Measurements from ENCODE around the gene PPIL1. TPM values are rescaled to one million over a fixed set of nuclear protein-coding genes. Genes with fewer than 3 reads are reported as not detected.
A peak's percentile ranks its signal among the peaks of the same experiment; 100 is the strongest.

Gene PPIL1
- total and polyA plus RNA-seq, 2 experiments from 2014 or later, result 37.0 to 133 TPM

DNA sequence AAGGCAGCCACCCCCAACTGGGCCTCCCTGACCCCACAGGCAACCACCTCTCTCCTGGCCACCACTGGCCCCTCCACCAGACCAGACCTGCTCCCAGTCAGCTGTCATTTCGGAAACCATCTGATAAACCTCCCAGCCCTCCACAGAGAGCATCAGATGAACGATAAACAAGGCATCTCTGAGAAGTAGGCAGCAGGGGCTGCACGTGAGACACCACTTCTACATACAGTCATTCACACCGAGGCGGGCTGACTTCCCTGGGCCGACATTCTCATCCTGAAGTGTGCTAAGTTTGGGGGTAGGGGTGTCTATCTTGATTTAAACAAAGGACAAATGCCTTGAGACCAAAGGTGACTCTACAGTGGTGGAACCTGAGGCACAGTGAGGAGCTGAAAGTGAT is 49.2 kb downstream of the PPIL1 start:
- H3K9me3 ChIP-seq (ENCODE audit: low read depth), result no peaks in the 10 kb centered on the region
- H3K27me3 ChIP-seq, result no peaks in the 10 kb centered on the region
- no peak overlapping the region for H3K27ac ChIP-seq
- no peak overlapping the region for H3K4me3 ChIP-seq
- H3K36me3 ChIP-seq, result no peaks in the 10 kb centered on the region
- no peak for DNase-seq (ENCODE audit: low read depth in 1 of 2, low spot score in 1 of 2)
- TF ChIP-seq, protein P1, sequence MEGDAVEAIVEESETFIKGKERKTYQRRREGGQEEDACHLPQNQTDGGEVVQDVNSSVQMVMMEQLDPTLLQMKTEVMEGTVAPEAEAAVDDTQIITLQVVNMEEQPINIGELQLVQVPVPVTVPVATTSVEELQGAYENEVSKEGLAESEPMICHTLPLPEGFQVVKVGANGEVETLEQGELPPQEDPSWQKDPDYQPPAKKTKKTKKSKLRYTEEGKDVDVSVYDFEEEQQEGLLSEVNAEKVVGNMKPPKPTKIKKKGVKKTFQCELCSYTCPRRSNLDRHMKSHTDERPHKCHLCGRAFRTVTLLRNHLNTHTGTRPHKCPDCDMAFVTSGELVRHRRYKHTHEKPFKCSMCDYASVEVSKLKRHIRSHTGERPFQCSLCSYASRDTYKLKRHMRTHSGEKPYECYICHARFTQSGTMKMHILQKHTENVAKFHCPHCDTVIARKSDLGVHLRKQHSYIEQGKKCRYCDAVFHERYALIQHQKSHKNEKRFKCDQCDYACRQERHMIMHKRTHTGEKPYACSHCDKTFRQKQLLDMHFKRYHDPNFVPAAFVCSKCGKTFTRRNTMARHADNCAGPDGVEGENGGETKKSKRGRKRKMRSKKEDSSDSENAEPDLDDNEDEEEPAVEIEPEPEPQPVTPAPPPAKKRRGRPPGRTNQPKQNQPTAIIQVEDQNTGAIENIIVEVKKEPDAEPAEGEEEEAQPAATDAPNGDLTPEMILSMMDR (IDR thresholded peaks at IDR 0.05; ENCODE audit: low read depth, low read length), result no peak
- no peaks in the 10 kb centered on the region for H3K4me1 ChIP-seq (ENCODE audit: low read depth)

DNA sequence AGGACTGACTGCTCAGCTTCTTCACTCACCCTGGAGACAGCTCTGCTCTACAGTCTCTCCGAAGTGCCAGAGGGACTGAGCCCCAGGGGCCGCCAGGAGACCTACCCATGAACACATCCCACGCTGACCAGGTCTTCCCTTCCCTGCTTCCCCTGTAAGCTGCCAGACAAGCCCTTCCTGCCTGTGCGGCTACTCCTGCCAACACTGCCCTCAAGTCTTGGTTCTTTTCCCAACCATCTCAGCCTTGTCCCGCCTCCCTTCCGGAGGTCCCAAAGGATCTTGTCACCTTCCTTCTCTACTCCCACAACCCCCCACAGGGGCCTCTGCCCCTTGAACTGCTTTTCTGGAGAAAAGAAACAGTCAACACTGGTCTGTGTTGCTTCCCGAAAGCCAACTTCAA is 50.4 kb downstream of the PPIL1 start:
- TF ChIP-seq, protein P1 (IDR thresholded peaks at IDR 0.05; ENCODE audit: low read depth, low read length), result no peak
- no peaks in the 10 kb centered on the region for H3K27me3 ChIP-seq
- H3K4me1 ChIP-seq (ENCODE audit: low read depth), result no peaks in the 10 kb centered on the region
- H3K9me3 ChIP-seq (ENCODE audit: low read depth), result no peaks in the 10 kb centered on the region
- no peak overlapping the region for H3K27ac ChIP-seq
- peak in 1 of 2 donors; percentile 46 for DNase-seq (ENCODE audit: low read depth in 1 of 2, low spot score in 1 of 2)
- H3K4me3 ChIP-seq, result no peak overlapping the region
- H3K36me3 ChIP-seq, result no peaks in the 10 kb centered on the region

DNA sequence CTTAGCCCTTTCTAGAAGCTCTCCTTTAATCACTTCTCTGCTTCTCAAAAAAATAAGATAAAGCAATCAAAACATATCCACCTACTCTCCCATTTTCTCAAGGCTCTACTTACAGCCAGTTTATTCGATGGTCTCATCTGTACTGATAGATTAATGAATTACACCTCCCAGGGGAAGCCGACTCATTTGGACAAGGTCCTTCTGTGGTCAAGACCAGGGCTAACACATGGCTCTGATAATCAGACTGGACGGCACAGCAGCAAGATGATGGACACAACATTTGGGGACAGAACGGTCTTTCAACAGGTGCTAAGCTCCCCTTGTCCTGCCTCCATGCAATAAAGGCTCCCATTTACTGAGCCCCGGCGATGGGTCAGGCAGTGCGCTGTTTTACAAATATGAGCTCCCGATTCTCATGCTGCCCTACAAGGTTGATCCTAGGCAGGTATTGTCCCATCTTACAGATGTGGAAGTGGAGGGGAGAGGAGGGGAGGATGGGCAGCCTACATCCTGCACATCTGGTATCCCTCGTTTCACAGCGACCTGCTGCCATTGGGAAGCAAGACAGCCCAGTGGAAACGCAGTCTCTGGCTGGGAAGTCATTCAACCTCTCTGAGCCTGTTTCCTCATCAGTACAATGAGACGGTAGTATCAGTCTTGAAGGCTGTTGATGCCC is 51.0 kb downstream of the PPIL1 start:
- H3K4me3 ChIP-seq, result no peak overlapping the region
- no peaks in the 10 kb centered on the region for H3K9me3 ChIP-seq (ENCODE audit: low read depth)
- no peaks in the 10 kb centered on the region for H3K4me1 ChIP-seq (ENCODE audit: low read depth)
- TF ChIP-seq, protein P1 (IDR thresholded peaks at IDR 0.05; ENCODE audit: low read depth, low read length), result no peak
- H3K36me3 ChIP-seq, result no peaks in the 10 kb centered on the region
- DNase-seq (ENCODE audit: low read depth in 1 of 2, low spot score in 1 of 2), result no peak
- H3K27ac ChIP-seq, result no peak overlapping the region
- no peaks in the 10 kb centered on the region for H3K27me3 ChIP-seq

DNA sequence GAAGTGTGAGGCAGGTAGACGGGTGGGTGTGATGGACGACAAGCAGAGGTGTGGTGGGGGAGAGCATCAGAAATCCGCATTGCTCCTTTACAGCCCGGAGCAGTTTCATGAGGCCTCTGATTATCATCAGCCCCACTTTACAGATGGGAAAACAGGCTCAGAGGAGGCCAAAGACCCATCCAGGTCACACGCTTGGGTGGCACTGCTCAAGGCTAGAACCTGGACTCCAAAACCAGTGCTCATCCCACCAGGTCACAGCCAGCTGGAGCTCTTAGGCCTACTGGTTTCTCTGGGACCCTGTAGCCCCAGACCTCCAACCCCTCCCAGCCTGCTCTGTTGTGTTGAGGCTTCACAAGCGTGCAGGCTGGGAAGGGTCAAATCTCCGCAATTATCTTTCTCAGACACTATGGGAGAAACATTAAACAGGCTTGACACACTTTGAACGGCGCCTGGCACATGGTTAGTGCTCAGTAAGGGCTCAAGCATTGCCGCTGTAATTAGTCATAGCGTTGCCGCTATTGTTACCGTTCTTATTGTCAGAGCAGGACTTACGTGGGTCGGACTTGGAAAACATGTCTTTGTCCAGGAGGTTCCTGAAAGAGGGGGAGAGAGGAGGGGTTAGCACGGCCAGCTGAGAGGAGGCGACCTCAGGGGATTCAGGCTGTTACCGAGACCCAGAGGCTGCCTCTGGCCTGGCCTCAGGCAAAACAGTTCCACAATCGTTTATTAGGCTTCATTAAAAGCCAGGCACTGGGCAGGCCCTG is 51.9 kb downstream of the PPIL1 start:
- peak in 1 of 2 donors; percentile 42 for DNase-seq (ENCODE audit: low read depth in 1 of 2, low spot score in 1 of 2)

DNA sequence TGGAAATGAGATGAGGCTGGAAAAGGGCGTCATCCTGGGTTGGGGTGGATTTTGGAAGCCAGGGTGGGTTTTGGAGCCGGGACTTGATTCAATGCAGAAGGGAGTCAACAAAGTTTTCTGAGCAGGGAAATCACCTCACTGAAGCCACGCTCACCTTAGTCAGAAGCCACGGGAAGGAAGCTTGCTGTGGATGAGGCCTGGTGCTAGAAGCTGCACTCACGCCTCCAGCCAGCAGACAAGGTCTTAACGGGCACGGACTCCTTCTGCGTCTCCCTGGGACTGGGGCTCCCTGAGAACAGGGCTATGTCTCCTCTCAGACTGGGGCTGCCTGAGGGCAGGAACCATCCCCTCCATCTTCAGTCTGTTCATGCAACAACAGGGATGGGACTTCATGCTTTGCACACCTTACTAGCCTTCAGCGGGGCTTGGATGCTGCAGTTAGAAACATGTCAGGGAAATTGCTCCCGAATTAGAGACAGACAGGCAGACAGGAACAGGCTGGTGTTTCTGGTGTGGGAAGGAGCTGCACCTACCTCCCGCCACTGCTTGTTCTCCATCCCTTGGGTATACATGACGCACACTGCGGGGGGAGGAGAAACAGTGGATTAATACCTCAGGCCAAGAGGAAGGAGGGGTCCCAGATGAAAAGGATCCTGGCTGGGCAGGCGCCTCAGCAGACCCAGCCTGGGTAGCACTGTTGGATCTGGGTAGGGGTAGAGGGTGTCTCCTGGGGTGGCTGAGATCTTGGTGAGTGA is 52.8 kb downstream of the PPIL1 start:
- H3K9me3 ChIP-seq (ENCODE audit: low read depth), result no peaks in the 10 kb centered on the region
- no peak overlapping the region for H3K27ac ChIP-seq
- H3K4me3 ChIP-seq, result no peak overlapping the region

More for the DNA sequence above, 51.9 kb downstream of the PPIL1 start:
- no peak overlapping the region for H3K4me3 ChIP-seq
- H3K27me3 ChIP-seq, result no peaks in the 10 kb centered on the region
- H3K9me3 ChIP-seq (ENCODE audit: low read depth), result no peaks in the 10 kb centered on the region
- no peaks in the 10 kb centered on the region for H3K4me1 ChIP-seq (ENCODE audit: low read depth)
- H3K36me3 ChIP-seq, result no peaks in the 10 kb centered on the region
- no peak overlapping the region for H3K27ac ChIP-seq
- TF ChIP-seq, protein P1 (IDR thresholded peaks at IDR 0.05; ENCODE audit: low read depth, low read length), result no peak

More for the DNA sequence above, 52.8 kb downstream of the PPIL1 start:
- Histone ChIP-seq H3K36me3 (no peaks in the 10 kb centered on the region), H3K27me3 (no peaks in the 10 kb centered on the region), H3K4me1 (ENCODE audit: low read depth) (no peaks in the 10 kb centered on the region)
- DNase-seq (ENCODE audit: low read depth in 1 of 2, low spot score in 1 of 2), result no peak
- TF ChIP-seq, protein P1 (IDR thresholded peaks at IDR 0.05; ENCODE audit: low read depth, low read length), result no peak

Measured in cardiac muscle cell (in vitro differentiated cells and primary cell).